IMR-90 (cell line): Measurements from ENCODE around the gene TBPL2. TPM values are rescaled to one million over a fixed set of nuclear protein-coding genes. Genes with fewer than 3 reads are reported as not detected.

ENCODE experiments used
- ATAC-seq: fragments of 200-7000 bp; cut with Tn5 transposase; 2 replicates; pipeline ENCODE4 v1.9.1; 2020; ENCODE audit warnings: low read depth, mild to moderate bottlenecking, moderate library complexity
- BruUV-seq: library from RNA; stranded (reverse); fragments of 400-500 nt; replicated peaks from 2 replicates; lab custom pipeline; 2021; lab: Mats Ljungman, UMichigan
- CTCF ChIA-PET: fragments of 300-600 bp; formaldehyde crosslinking; extraction: SDS; loops from one replicate; lab custom pipeline; 2021; ENCODE audit warnings: antibody characterized with exemption; lab: Yijun Ruan, JAX
- POLR2A ChIA-PET: fragments of 300-600 bp; sonication (Branson Sonifier 250); formaldehyde crosslinking; loops from one replicate; lab custom pipeline; 2022; ENCODE audit warnings: antibody characterized with exemption; ENCODE audit not compliant: unreplicated experiment; lab: Charles Lee
- DNase-seq: peaks from one replicate; pipeline ENCODE4 v3.0.0; 2013
- H2AFZ ChIP-seq: replicated peaks from 2 replicates; pipeline ENCODE3; 2013; ENCODE audit warnings: low read length, mild to moderate bottlenecking; ENCODE audit not compliant: poor library complexity
- H2AK5ac ChIP-seq: 2 replicates; pipeline ENCODE4 v1.6.1; 2013; ENCODE audit warnings: low read depth, low read length, inconsistent platforms
- H2AK9ac ChIP-seq: replicated peaks from 2 replicates; pipeline ENCODE3; 2013; ENCODE audit warnings: mild to moderate bottlenecking, low read depth, low read length, moderate library complexity; ENCODE audit not compliant: poor library complexity
- H2BK120ac ChIP-seq: 2 replicates; pipeline ENCODE4 v1.6.1; 2013; ENCODE audit warnings: low read depth, low read length, inconsistent platforms
- H2BK15ac ChIP-seq: 3 replicates; pipeline ENCODE4 v1.6.1; 2013; ENCODE audit warnings: low read depth, low read length, inconsistent platforms
- H2BK20ac ChIP-seq: 2 replicates; pipeline ENCODE4 v1.6.1; 2013; ENCODE audit warnings: low read depth, mild to moderate bottlenecking, inconsistent platforms, low read length, moderate library complexity
- H2BK5ac ChIP-seq: 2 replicates; pipeline ENCODE4 v1.6.1; 2013; ENCODE audit warnings: mild to moderate bottlenecking, low read depth, low read length, inconsistent platforms; ENCODE audit not compliant: poor library complexity, severe bottlenecking
- H3K14ac ChIP-seq: replicated peaks from 2 replicates; pipeline ENCODE4 v1.6.1; 2013; ENCODE audit warnings: low read depth, low read length, inconsistent platforms
- H3K18ac ChIP-seq: 2 replicates; pipeline ENCODE4 v1.6.1; 2013; ENCODE audit warnings: low read depth, low read length, control low read depth
- H3K23ac ChIP-seq: 2 replicates; pipeline ENCODE4 v1.6.1; 2013; ENCODE audit warnings: low read depth, low read length, inconsistent platforms
- H3K27ac ChIP-seq: 2 replicates; pipeline ENCODE4 v1.5.1; 2013; ENCODE audit warnings: mild to moderate bottlenecking, control low read depth, low read length; ENCODE audit not compliant: insufficient read depth
- H3K27me3 ChIP-seq: 2 replicates; pipeline ENCODE4 v1.6.1; 2013; ENCODE audit warnings: low read length; ENCODE audit not compliant: control insufficient read depth, insufficient read depth
- H3K36me3 ChIP-seq: 2 replicates; pipeline ENCODE4 v1.6.1; 2013; ENCODE audit warnings: low read length, mixed read lengths; ENCODE audit not compliant: control insufficient read depth, insufficient read depth
- H3K4ac ChIP-seq: 2 replicates; pipeline ENCODE4 v1.6.1; 2013; ENCODE audit warnings: low read depth, low read length, inconsistent platforms
- H3K4me1 ChIP-seq: 2 replicates; pipeline ENCODE4 v1.6.1; 2013; ENCODE audit warnings: low read length, mixed read lengths; ENCODE audit not compliant: control insufficient read depth, insufficient read depth
- H3K4me2 ChIP-seq: 2 replicates; pipeline ENCODE4 v1.6.1; 2013; ENCODE audit warnings: low read depth, mild to moderate bottlenecking, control low read depth, low read length, moderate library complexity
- H3K4me3 ChIP-seq: 2 replicates; pipeline ENCODE4 v1.5.1; 2013; ENCODE audit warnings: low read depth, mild to moderate bottlenecking, control low read depth, low read length, moderate library complexity; ENCODE audit not compliant: insufficient read depth
- H3K56ac ChIP-seq: 2 replicates; pipeline ENCODE4 v1.6.1; 2013; ENCODE audit warnings: low read length, inconsistent platforms; ENCODE audit not compliant: insufficient read depth; ENCODE audit errors: extremely low read depth
- H3K79me1 ChIP-seq, 2 experiments: 2 replicates each; pipeline ENCODE4 v1.6.1; 2013; ENCODE audit warnings: low read length in 2 of 2, inconsistent platforms in 1 of 2, low read depth in 1 of 2
- H3K9ac ChIP-seq: 2 replicates; pipeline ENCODE4 v1.6.1; 2013; ENCODE audit warnings: low read depth, low read length, control low read depth
- H3K9me1 ChIP-seq: 2 replicates; pipeline ENCODE4 v1.6.1; 2013; ENCODE audit warnings: low read length, inconsistent platforms; ENCODE audit not compliant: insufficient read depth
- H3K9me3 ChIP-seq: 2 replicates; pipeline ENCODE4 v1.6.1; 2013; ENCODE audit warnings: low read length; ENCODE audit not compliant: control insufficient read depth, insufficient read depth
- H4K20me1 ChIP-seq: 2 replicates; pipeline ENCODE4 v1.6.1; 2013; ENCODE audit warnings: low read length, inconsistent platforms; ENCODE audit not compliant: insufficient read depth
- H4K5ac ChIP-seq: 2 replicates; pipeline ENCODE4 v1.6.1; 2013; ENCODE audit warnings: mild to moderate bottlenecking, low read depth, low read length, control low read depth
- H4K8ac ChIP-seq, 2 experiments: 2 replicates each; pipeline ENCODE4 v1.6.1; 2013; ENCODE audit warnings: low read depth in 2 of 2, low read length in 2 of 2, control low read depth in 1 of 2, inconsistent platforms in 1 of 2
- H4K91ac ChIP-seq: 2 replicates; pipeline ENCODE4 v1.6.1; 2013; ENCODE audit warnings: low read depth, low read length, inconsistent platforms; ENCODE audit not compliant: insufficient read depth
- ELK1 ChIP-seq: fragments of 150-350 bp; IDR thresholded peaks from 2 replicates; pipeline ENCODE4 v1.6.1; 2016; ENCODE audit warnings: low read depth, mild to moderate bottlenecking, low read length, moderate library complexity, borderline replicate concordance
- FOS ChIP-seq: fragments of 150-350 bp; IDR thresholded peaks from 2 replicates; pipeline ENCODE4 v1.6.1; 2016; ENCODE audit warnings: low read depth, low read length
- NFE2L2 ChIP-seq: fragments of 150-350 bp; IDR thresholded peaks from 2 replicates; pipeline ENCODE4 v1.6.1; 2016; ENCODE audit warnings: low read depth, mild to moderate bottlenecking, low read length
- RCOR1 ChIP-seq: IDR thresholded peaks from 2 replicates; pipeline ENCODE4 v1.6.1; 2012; ENCODE audit warnings: mild to moderate bottlenecking, low read length, improper control_type of control experiment; ENCODE audit not compliant: insufficient replicate concordance
- SMC3 ChIP-seq: fragments of 150-350 bp; IDR thresholded peaks from 2 replicates; pipeline ENCODE4 v1.6.1; 2016; ENCODE audit warnings: low read depth, mild to moderate bottlenecking, antibody characterized with exemption, low read length, moderate library complexity
- USF2 ChIP-seq: fragments of 150-350 bp; IDR thresholded peaks from 2 replicates; pipeline ENCODE4 v1.6.1; 2017; ENCODE audit warnings: mild to moderate bottlenecking, antibody characterized with exemption, low read length, low read depth
- WGBS, 2 experiments: methylation state at CpG; one replicate each; pipeline versions ENCODE4 v1.1.5 to v1.1.7; 2013; ENCODE audit warnings: missing lambda C conversion rate in 2 of 2; ENCODE audit not compliant: insufficient read length in 1 of 2; ENCODE audit errors: extremely low coverage in 2 of 2; 5-methylcytosine and 5-hydroxymethylcytosine counted together
- dilution Hi-C: fragments of 300-500 bp; cut with HindIII; formaldehyde crosslinking; loops from one replicate; pipeline ENCODE4 v1.14.3; 2018; ENCODE audit warnings: low sequenced_read_pairs; ENCODE audit not compliant: unreplicated experiment
- in situ Hi-C: fragments of 300-500 bp; cut with MboI; formaldehyde crosslinking; loops from 3 replicates; pipeline ENCODE4 v1.14.3; 2019; ENCODE audit warnings: low sequenced_read_pairs, inconsistent platforms, mixed read lengths
- intact Hi-C: fragments of 100-400 bp; cut with micrococcal nuclease; formaldehyde crosslinking; loops from 2 replicates; pipeline ENCODE4 v1.10.0; 2022
- polyA plus RNA-seq, 3 experiments: library from polyadenylated mRNA; depleted of rRNA; stranded (reverse); fragments of >200 nt; gene quantifications; 2 replicates each; pipeline ENCODE4 v1.2.3, GENCODE V29; 2012; ENCODE audit warnings: low replicate concordance in 1 of 3
- total RNA-seq: library from RNA; depleted of rRNA; stranded (reverse); fragments of >200 nt; gene quantifications from 2 replicates; pipeline ENCODE4 v1.2.3, GENCODE V29; 2012

Gene TBPL2
- total and polyA plus RNA-seq, 2 of the 4 experiments (the other 2 are of a cell fraction): not detected

- Histone ChIP-seq H4K8ac (no peak overlapping the region), H3K9me1 (no peaks in the 10 kb centered on the region), H4K20me1 (no peaks in the 10 kb centered on the region), H4K91ac (no peak overlapping the region), H3K79me1 (no peaks in the 10 kb centered on the region), H3K9me3 (no peaks in the 10 kb centered on the region), H3K9ac (no peak overlapping the region), H2BK15ac (no peak overlapping the region), H4K5ac (no peak overlapping the region), H3K4me1 (no peaks in the 10 kb centered on the region), H2AK5ac (no peak overlapping the region), H2BK120ac (no peak overlapping the region), H3K14ac (no peak overlapping the region), H3K23ac (no peak overlapping the region), H3K4ac (no peak overlapping the region), H3K18ac (no peak overlapping the region), H2AK9ac (no peak overlapping the region), H3K27ac (no peak overlapping the region), H3K4me2 (no peak overlapping the region), H3K4me3 (no peak overlapping the region), H2BK5ac (no peak overlapping the region), H3K36me3 (no peaks in the 10 kb centered on the region), H3K56ac (no peak overlapping the region), H2AFZ (no peak overlapping the region), H3K27me3 (peaks cover 12% of the 10 kb centered on the region), H2BK20ac (no peak overlapping the region)
- intact Hi-C loops (loop anchor here (5.0 to 10.0 kb wide), 2 partner anchors 340 to 682 kb away; partner anchors contain the start of gene PELI2), dilution Hi-C loops (no loop called here), in situ Hi-C loops (loop anchor here (5.0 to 25.0 kb wide), 2 partner anchors 220 to 905 kb away; no protein-coding TSS in a partner anchor)
- ChIA-PET CTCF (interaction anchor here (0.6 kb wide), 1 partner anchor 725 kb away, joined by 5 read pairs; no protein-coding TSS in a partner anchor), POLR2A (interaction anchor here (0.5 kb wide), 1 partner anchor 10 kb away, joined by 5 read pairs; no protein-coding TSS in a partner anchor)
- no peak for ATAC-seq
- no CpG with 5 or more reads among the region's 3 CpGs for WGBS, 2 experiments
- BruUV-seq: no TSS peak
- no peak for DNase-seq
- TF ChIP-seq USF2: no peak
- no peak for TF ChIP-seq RCOR1
- TF ChIP-seq SMC3: no peak
- no peak for TF ChIP-seq ELK1
- TF ChIP-seq NFE2L2: no peak
- TF ChIP-seq FOS: no peak
These were observed 7.8 kb downstream of the TBPL2 start for GRCh38 chr14:55432628-55433027.
